Neuronal stem cell (in vitro differentiated cells): Measurements from ENCODE around the gene CMIP.
"Not testable (repeated sequence)": the region's sequence is repeated elsewhere in the genome, so short reads cannot be mapped to it uniquely, and the experiment has no call there.

Experiments used
- DNase-seq: peaks from one replicate; pipeline ENCODE4 v3.0.0-alpha.2; 2013; ENCODE audit warnings: low spot score
- H2AFZ ChIP-seq: one replicate; pipeline ENCODE4 v1.6.1; 2013; ENCODE audit warnings: mild to moderate bottlenecking, low read length, inconsistent platforms
- H2AK5ac ChIP-seq: 2 replicates; pipeline ENCODE4 v1.6.1; 2013; ENCODE audit warnings: low read depth, mild to moderate bottlenecking, inconsistent platforms, low read length, moderate library complexity, mixed read lengths
- H2BK120ac ChIP-seq: 2 replicates; pipeline ENCODE4 v1.6.1; 2013; ENCODE audit warnings: low read depth, mild to moderate bottlenecking, inconsistent platforms, low read length, moderate library complexity, mixed read lengths
- H2BK12ac ChIP-seq: one replicate; pipeline ENCODE4 v1.6.1; 2013; ENCODE audit warnings: low read length, inconsistent platforms
- H2BK15ac ChIP-seq: 2 replicates; pipeline ENCODE4 v1.6.1; 2013; ENCODE audit warnings: mild to moderate bottlenecking, low read length, inconsistent platforms, mixed read lengths
- H2BK5ac ChIP-seq: one replicate; pipeline ENCODE4 v1.6.1; 2013; ENCODE audit warnings: inconsistent platforms, mild to moderate bottlenecking, low read length, moderate library complexity
- H3K14ac ChIP-seq: one replicate; pipeline ENCODE4 v1.6.1; 2013; ENCODE audit warnings: low read length, inconsistent platforms
- H3K18ac ChIP-seq: 2 replicates; pipeline ENCODE4 v1.6.1; 2013; ENCODE audit warnings: low read length, inconsistent platforms
- H3K23ac ChIP-seq: 2 replicates; pipeline ENCODE4 v1.6.1; 2013; ENCODE audit warnings: low read depth, mild to moderate bottlenecking, mixed read lengths, low read length, inconsistent platforms; ENCODE audit not compliant: poor library complexity
- H3K27ac ChIP-seq: replicated peaks from 3 replicates; pipeline ENCODE4 v1.5.1; 2013; ENCODE audit warnings: low read length, inconsistent platforms
- H3K27me3 ChIP-seq, 3 experiments: 2 replicates each; pipeline ENCODE4 v1.6.1; 2013; ENCODE audit warnings: low read length in 3 of 3, mild to moderate bottlenecking in 2 of 3, inconsistent platforms in 1 of 3, low read depth in 1 of 3, mixed read lengths in 1 of 3, moderate library complexity in 1 of 3; ENCODE audit not compliant: control insufficient read depth in 3 of 3, insufficient read depth in 3 of 3
- H3K36me3 ChIP-seq, 2 donors: replicated peaks in 1 of 2; 2 replicates each; pipeline ENCODE4 v1.6.1; 2013; ENCODE audit warnings: low read length in 2 of 2; ENCODE audit not compliant: control insufficient read depth in 2 of 2, insufficient read depth in 2 of 2
- H3K4ac ChIP-seq: 2 replicates; pipeline ENCODE4 v1.6.1; 2013; ENCODE audit warnings: inconsistent platforms, mild to moderate bottlenecking, low read length, moderate library complexity
- H3K4me1 ChIP-seq, 2 donors: 1 replicate in 1 of 2; 2 replicates in 1 of 2; pipeline ENCODE4 v1.6.1; 2013; ENCODE audit warnings: low read length in 2 of 2, low read depth in 1 of 2; ENCODE audit not compliant: control insufficient read depth in 2 of 2, insufficient read depth in 1 of 2
- H3K4me2 ChIP-seq: one replicate; pipeline ENCODE4 v1.6.1; 2013; ENCODE audit warnings: mild to moderate bottlenecking, low read length, inconsistent platforms; ENCODE audit not compliant: insufficient read depth, poor library complexity, severe bottlenecking
- H3K4me3 ChIP-seq, 2 donors: 2 replicates each; pipeline ENCODE4 v1.5.1; 2013; ENCODE audit warnings: low read length in 2 of 2, mild to moderate bottlenecking in 2 of 2, inconsistent platforms in 1 of 2, moderate library complexity in 1 of 2
- H3K79me1 ChIP-seq: one replicate; pipeline ENCODE4 v1.6.1; 2013; ENCODE audit warnings: low read depth, mild to moderate bottlenecking, inconsistent platforms, low read length, moderate library complexity
- H3K9ac ChIP-seq: one replicate; pipeline ENCODE4 v1.6.1; 2013; ENCODE audit warnings: mild to moderate bottlenecking, low read depth, low read length, inconsistent platforms; ENCODE audit not compliant: poor library complexity
- H3K9me3 ChIP-seq, 2 donors: replicated peaks in 1 of 2; 2 replicates each; pipeline versions ENCODE3 to v1.6.1; 2013; ENCODE audit warnings: low read length in 2 of 2, mild to moderate bottlenecking in 2 of 2, inconsistent platforms in 1 of 2, low read depth in 1 of 2, mixed read lengths in 1 of 2, moderate library complexity in 1 of 2; ENCODE audit not compliant: control insufficient read depth in 2 of 2, insufficient read depth in 1 of 2
- H4K8ac ChIP-seq: one replicate; pipeline ENCODE4 v1.6.1; 2013; ENCODE audit warnings: low read depth, mild to moderate bottlenecking, inconsistent platforms, low read length, moderate library complexity
- H4K91ac ChIP-seq: one replicate; pipeline ENCODE4 v1.6.1; 2013; ENCODE audit warnings: low read length, low read depth, mild to moderate bottlenecking, inconsistent platforms; ENCODE audit not compliant: poor library complexity
- WGBS, 2 donors: extraction: QIAGEN DNeasy Blood & Tissue Kit; methylation state at CpG; one replicate each; pipeline ENCODE4 v1.1.7; 2013; ENCODE audit warnings: missing lambda C conversion rate in 2 of 2, mixed read lengths in 1 of 2; ENCODE audit not compliant: insufficient read length in 2 of 2, insufficient replicate concordance in 1 of 2; ENCODE audit errors: extremely low coverage in 2 of 2; 5-methylcytosine and 5-hydroxymethylcytosine counted together

CMIP gene

DNA sequence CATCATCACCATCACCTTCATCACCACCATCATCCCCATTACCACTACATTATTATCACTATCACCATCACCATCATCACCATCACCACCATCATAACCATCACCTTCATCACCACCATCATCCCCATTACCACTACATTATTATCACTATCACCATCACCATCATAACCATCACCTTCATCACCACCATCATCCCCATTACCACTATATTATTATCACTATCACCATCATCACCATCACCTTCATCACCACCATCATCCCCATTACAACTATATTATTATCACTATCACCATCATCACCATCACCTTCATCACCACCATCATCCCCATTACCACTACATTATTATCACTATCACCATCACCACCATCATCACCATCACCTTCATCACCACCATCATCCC lies 132.7 kb downstream of the CMIP start:
- H2BK5ac ChIP-seq, H2AFZ ChIP-seq, H3K9me3 ChIP-seq, H3K9ac ChIP-seq, DNase-seq, H4K8ac ChIP-seq, H3K4me2 ChIP-seq, H3K4ac ChIP-seq, H3K27ac ChIP-seq, H3K79me1 ChIP-seq, H3K27me3 ChIP-seq, H2BK120ac ChIP-seq, H3K18ac ChIP-seq, H2BK12ac ChIP-seq, H3K4me3 ChIP-seq, H2BK15ac ChIP-seq, H3K4me1 ChIP-seq, H3K23ac ChIP-seq, H4K91ac ChIP-seq, H3K36me3 ChIP-seq, H2AK5ac ChIP-seq, H3K14ac ChIP-seq: not testable (repeated sequence)

GRCh38 chr16:81578076-81578475 lies 133.5 kb downstream of the CMIP start:
- Histone ChIP-seq H4K8ac (no peak overlapping the region), H2AFZ (no peak overlapping the region)

DNA sequence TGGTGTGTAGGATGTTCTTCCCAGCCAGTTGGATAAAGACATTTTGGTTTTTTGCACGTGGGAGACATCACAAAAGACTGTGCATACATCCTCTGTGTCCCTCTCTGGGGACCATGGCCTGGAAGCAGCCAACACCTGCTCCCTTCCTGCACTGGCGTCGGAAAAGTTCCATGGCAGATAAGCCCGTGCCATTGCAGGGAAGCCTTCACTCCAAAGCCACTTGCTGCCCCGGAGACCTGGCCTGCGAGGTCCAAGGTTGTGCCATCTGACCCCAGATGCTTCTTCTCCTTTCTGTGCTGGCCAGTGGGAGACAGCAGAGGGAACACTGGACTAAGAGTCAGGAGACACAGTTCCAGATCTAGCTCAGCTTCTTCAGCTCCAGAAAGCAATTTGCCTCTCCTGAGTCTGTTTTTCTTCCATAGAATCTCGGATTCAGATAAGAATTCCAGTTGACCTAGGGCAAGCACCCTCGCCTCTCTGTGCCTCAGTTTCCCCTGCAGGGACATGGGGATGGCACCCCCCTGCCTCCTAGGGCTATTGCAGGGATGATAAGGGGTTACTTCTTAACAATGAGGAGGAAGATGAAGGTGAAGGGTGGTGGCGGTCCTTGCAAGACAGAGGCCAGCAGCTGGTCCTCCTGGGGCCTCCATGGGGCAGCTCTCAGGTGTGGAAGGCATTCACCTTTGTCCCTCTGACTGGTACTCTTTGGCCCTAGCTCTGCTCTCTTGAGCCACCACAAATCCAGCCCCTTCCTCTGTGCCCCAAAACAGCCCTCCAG lies 134.2 kb downstream of the CMIP start:
- H3K4me2 ChIP-seq = no peak overlapping the region
- H2AFZ ChIP-seq = no peak overlapping the region
- no peak overlapping the region for H3K27ac ChIP-seq
- peaks cover 0 to 2% of the 10 kb centered on the region in 2 donors for H3K9me3 ChIP-seq
- no peak overlapping the region for H2BK5ac ChIP-seq
- H3K36me3 ChIP-seq = peaks cover 0 to 2% of the 10 kb centered on the region in 2 donors
- no peak overlapping the region for H4K8ac ChIP-seq
- H3K14ac ChIP-seq = no peak overlapping the region
- no peak for DNase-seq
- no peak overlapping the region for H2BK15ac ChIP-seq
- no peak overlapping the region for H2BK12ac ChIP-seq
- H3K9ac ChIP-seq = no peak overlapping the region
- H2AK5ac ChIP-seq = no peak overlapping the region
- H4K91ac ChIP-seq = no peak overlapping the region
- H3K4me3 ChIP-seq = peak overlapping the region in 1 of 2 donors; percentile 30
- no peaks in the 10 kb centered on the region for H3K27me3 ChIP-seq
- H3K4me1 ChIP-seq = peaks cover 6 to 10% of the 10 kb centered on the region in 2 donors
- H3K79me1 ChIP-seq = peaks cover 3% of the 10 kb centered on the region
- no peak overlapping the region for H3K23ac ChIP-seq
- H3K4ac ChIP-seq = no peak overlapping the region
- H2BK120ac ChIP-seq = no peak overlapping the region
- WGBS, 2 donors = no CpG with 5 or more reads among the region's 9 CpGs
- no peak overlapping the region for H3K18ac ChIP-seq

More at GRCh38 chr16:81578076-81578475, 133.5 kb downstream of the CMIP start:
- H4K91ac ChIP-seq = no peak overlapping the region
- no peak overlapping the region for H2BK15ac ChIP-seq
- peaks cover 3% of the 10 kb centered on the region for H3K79me1 ChIP-seq
- H3K9ac ChIP-seq = no peak overlapping the region
- H3K4me2 ChIP-seq = no peak overlapping the region
- H3K9me3 ChIP-seq = peaks cover 0 to 2% of the 10 kb centered on the region in 2 donors
- H3K4me3 ChIP-seq = no peak overlapping the region
- 100% methylated on average over 1 of the region's 2 CpGs; no CpG with 5 or more reads in 1 of the 2 donors for WGBS, 2 donors
- H2AK5ac ChIP-seq = no peak overlapping the region
- H3K4me1 ChIP-seq = peaks cover 5 to 7% of the 10 kb centered on the region in 2 donors
- H3K36me3 ChIP-seq = peaks cover 0 to 2% of the 10 kb centered on the region in 2 donors
- no peak overlapping the region for H2BK120ac ChIP-seq
- no peak for DNase-seq
- no peak overlapping the region for H3K14ac ChIP-seq
- no peak overlapping the region for H2BK12ac ChIP-seq
- H3K27ac ChIP-seq = no peak overlapping the region
- H2BK5ac ChIP-seq = no peak overlapping the region
- H3K23ac ChIP-seq = no peak overlapping the region
- H3K4ac ChIP-seq = no peak overlapping the region
- no peaks in the 10 kb centered on the region for H3K27me3 ChIP-seq
- H3K18ac ChIP-seq = no peak overlapping the region

DNA sequence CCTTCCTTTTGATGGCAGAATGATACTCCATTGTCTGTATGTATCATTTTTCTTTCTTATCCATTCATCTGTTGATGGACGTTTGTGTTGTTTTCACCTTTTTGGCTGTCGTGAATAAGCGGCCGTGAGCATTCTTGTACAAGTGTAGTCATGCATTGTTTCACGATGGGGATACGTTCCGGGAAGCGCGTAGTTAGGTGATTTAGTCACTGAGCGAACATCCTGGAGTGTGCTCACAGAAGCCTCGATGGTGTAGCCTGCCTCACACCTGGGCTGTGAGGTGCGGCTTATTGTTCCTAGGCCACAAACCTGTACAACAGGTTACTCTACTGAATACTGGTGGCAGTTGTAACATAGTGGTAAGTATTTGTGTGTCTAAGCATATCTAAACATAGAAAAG lies 136.5 kb downstream of the CMIP start:
- H3K14ac ChIP-seq = no peak overlapping the region
- no peak overlapping the region for H4K91ac ChIP-seq
- no peak overlapping the region for H2BK12ac ChIP-seq
- H2BK15ac ChIP-seq = no peak overlapping the region
- peaks cover 0 to 2% of the 10 kb centered on the region in 2 donors for H3K36me3 ChIP-seq
- H3K27ac ChIP-seq = no peak overlapping the region
- no peak overlapping the region for H3K23ac ChIP-seq
- H3K27me3 ChIP-seq = no peaks in the 10 kb centered on the region
- H2BK5ac ChIP-seq = no peak overlapping the region
- H3K18ac ChIP-seq = no peak overlapping the region
- no peak overlapping the region for H2AK5ac ChIP-seq
- H3K79me1 ChIP-seq = peaks cover 2% of the 10 kb centered on the region
- no peak overlapping the region for H4K8ac ChIP-seq
- H3K4me2 ChIP-seq = no peak overlapping the region
- H2AFZ ChIP-seq = no peak overlapping the region
- DNase-seq = no peak
- H3K4me1 ChIP-seq = peaks cover 6 to 10% of the 10 kb centered on the region in 2 donors
- H3K4me3 ChIP-seq = no peak overlapping the region
- H3K9me3 ChIP-seq = peaks cover 0 to 2% of the 10 kb centered on the region in 2 donors
- no peak overlapping the region for H3K4ac ChIP-seq
- H3K9ac ChIP-seq = no peak overlapping the region
- no CpG with 5 or more reads among the region's 12 CpGs for WGBS, 2 donors
- no peak overlapping the region for H2BK120ac ChIP-seq
